Stimulated activated CD8-positive, alpha-beta memory T cell treated with anti-CD3 and anti-CD28 coated beads, Interleukin-12 subunit alpha, Interleukin-12 subunit beta, amount 100 ng/mL, for 1 hour (primary cell): ENCODE data around the gene CASQ1.

ENCODE experiments used
- DNase-seq: peaks from one replicate; pipeline ENCODE4 v3.0.0-alpha.2; 2020; ENCODE audit warnings: low read depth

Gene CASQ1

DNA sequence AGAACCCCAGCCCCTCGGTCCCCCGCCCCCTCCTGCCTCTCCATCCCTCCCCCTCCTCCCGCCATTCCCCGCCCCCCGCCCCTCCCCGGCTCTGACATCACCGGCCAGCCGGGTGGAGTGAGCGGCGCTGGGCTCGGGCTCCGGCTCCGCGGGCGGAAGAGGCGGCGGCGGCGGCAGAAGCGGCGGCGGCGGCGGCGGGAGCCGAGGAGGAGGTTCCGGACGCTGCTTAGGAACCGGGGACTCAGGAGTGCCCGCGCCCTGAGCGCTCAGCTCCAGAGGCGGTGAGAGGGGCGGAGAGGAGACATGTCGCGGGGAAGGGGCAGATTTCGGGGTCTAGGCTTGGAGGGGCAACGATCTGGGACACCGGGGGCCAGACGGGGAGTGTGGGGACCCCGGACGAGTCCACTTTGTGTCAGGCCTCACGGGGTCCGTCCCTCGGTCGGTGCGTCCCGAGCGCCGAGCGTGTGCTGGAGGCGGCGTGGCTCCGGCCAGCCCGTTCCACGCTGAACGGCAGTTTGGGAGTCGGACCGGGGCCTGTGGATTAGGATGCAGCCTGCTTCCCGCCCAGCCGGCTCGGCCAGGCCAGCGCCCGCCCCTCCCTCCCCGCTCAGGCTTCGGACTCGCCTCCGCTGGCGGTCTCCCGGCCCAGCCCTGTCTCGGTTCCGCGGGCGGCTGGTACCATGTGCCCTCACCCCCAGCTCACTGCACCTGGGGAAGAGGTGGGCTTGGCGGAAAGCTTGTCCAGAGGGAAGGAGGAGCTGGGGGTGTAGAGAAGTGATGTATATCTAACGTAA is 15.1 kb downstream of the CASQ1 start, which contains the start of gene PEA15:
Gene PEA15, plus strand, starts transcription at position 143 of the 794 bp plus-strand sequence. CDS start 6,161 bp downstream, outside the sequence.
- peak; percentile 30 for DNase-seq

DNA sequence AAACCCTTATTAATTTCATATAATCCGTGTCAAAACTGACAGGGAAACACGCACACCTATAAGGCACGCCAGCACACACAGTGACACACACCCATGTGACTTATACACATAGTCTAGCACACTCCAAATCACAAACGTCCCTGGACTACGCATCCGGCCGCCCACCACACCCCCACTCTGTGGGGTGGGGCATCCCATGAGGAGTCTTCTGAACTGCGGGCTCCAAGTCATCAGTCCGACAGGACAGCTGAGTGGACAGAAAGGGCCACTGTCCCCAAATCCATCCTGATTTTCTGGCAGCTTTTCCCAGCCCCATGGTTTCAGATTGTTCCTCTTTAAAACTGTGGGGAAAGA is 15.6 kb downstream of the CASQ1 start:
- DNase-seq: peak; percentile 21

DNA sequence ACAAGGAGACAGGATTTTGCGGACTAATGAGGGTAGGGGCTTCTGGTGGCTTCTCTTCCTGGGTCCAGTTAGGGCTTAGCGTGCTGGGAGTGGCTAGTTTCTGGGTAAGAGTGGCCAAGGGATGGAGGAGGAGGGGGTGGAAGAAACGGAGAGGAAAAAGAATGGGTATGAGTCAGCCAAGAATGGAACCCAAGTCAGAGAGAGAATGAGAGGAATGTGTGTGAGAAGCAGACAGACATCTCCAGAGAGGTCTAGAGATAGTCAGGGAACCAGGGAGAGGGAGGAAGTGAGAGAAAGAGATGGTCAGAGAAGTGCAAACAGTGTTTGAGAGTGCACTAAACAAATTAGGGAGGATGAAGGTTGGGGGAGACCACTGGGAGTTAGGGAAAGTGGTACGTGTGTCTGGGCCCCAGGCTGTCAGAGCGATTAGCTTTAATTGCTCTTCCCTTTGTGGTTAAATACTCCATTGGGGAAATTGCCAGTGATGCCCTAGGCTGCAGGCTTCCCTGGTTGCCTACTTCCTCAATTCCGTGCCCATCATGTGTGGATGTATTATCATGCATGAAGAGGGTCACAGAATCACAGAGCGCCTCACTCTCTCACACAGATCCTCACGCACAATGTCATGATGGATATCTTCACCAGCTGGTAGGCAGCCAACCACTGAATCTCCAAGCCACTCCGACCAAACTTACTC is 16.2 kb downstream of the CASQ1 start:
- DNase-seq: no peak

DNA sequence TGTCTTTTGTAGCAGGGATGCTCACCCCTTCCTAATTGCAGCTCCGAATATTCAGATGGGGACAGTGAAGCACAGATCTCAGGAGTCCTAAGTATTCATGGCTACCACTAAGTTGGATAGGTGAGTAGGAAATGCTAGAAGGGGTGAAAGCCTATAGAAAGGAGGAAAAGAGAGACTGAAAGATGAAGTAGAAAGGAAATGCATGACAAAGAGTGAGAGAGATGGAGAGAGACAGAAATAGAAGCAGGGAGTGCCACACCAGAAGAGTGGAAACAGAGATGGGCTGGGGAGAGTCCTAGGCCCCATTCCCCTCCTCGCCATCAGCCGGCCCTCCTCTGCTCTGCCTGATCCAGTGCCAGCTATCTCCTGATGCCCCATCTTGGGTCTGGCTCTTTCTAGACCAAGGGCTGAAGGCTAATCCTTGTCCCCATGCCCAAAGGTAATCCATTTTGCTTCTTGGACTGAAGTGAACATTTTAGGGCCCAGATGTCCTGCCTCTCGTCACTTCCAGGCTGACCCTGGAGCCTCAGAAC is 16.8 kb downstream of the CASQ1 start:
- DNase-seq: no peak

DNA sequence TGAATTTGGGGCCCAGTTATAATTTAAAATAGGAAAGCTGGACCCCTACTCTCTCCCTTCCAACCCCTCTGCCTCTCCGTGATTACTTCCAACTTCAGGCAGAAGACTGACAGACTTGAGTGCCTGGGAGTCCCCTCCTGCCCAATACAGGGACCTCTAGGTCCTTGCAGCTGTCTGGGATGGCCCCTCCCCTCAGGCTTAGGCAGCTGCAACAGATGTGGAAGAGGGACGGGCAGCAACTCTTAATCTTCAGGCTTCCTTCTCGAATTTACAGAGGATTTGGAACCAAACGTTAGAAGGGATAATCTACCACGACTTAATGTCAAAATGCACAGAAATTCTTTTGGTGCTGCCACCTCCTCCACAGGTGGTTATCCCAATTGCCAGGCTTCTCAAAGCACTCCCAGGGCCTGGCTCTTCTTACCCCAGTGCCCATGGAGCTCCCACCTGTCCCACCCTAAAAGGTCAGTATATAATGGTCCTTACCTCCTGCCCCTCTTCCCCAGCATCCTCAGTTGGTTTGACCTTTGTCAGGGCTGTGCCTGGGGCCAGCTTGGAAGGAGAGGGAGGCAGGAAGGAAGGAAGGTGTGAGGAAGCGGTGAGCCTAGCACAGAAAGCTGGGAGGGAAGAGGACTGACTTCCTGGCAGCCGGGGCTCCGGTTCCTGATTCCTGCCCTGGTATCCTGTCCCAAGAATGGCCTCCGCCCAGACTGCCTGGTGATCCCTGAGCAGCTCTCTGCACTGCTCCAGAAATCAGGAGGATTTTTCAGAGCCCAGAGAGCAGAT is 17.6 kb downstream of the CASQ1 start:
- DNase-seq: no peak

DNA sequence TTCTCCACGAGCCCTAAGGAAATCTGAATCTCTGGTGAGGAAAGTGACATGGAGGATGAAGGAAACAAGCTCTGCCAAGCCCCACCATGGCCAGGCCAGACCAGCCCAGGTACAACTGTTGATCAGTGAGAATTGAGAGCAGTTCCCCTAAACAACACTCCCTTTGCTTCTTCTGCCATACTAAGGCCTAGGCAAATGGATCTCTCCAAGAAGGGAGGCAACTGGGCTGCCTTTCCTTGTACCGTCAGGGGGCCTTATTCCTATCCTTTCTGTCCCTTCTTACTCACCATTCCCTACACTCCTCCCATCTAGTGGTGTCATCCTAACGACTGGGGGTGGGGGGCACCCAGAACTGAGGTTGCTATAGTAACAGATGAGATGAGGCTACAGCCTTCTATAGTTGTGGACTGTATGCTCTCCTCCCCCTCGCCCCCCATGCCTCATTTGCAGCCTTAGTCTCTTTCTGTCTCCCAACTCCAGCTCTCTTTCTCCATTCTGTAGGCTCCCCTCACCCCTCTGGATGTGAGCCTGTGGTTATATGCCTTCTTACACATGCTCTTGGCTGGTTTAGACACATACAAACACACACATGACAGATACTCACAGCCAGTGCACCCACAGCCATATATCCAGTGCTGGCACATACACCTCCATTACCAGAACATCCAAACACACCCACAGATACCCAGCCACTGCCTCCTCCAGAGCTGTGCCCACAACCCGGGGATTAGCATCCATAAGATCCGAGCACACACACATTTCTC is 18.4 kb downstream of the CASQ1 start:
- DNase-seq: no peak

DNA sequence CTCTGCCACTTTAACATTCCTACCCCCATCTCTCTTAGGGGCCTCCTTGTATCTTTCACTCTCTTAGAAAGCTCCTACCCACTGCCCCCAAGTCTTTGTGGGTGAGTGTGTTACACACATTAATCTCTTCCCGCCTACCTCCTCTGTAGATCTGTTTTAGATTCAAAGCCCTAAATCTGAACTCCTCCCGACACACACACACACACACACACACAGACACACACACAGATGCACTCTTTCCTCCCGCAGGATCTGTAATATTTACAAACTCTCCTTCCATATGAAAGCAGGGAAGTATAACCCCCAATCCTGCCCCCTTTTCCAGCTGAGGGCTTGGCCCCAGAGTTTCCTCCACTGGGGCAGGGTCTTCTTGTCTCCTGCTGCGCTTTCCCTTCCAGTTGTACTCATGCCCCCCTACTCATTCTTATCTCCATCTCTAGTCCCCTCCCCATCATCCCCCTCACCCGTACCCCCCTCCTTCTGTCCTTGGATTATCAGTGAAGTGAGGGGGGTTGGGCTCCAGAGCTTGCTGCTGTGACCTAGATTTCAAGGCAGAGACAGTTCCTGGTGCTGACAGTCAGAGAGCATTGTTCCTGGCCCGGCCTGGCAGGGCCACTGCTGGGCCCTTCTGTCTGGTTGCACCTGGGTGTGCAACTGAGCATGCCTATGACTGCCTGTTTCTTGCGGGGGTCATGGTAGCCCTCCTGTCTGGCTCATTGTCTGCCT is 19.1 kb downstream of the CASQ1 start:
- DNase-seq: no peak

DNA sequence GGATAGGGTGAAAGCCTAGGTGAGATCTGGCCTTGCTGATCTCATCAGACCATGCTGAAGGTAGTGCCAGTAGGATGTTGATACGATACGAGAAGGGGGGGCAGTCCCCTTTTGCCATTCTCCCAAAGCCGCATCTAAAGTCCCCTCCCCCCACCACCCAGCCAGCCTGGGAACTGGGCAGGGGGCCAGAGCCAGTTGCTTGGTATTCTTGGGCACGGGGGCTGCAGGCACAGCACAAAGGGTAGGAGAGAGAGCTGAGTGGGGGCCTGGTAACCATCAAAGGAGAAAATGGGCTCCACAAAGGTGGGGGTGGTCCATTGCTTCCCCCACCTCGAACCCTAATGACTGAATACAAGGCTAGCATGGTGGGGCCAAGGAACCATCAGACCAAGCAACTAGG is 20.2 kb downstream of the CASQ1 start:
- no peak for DNase-seq

DNA sequence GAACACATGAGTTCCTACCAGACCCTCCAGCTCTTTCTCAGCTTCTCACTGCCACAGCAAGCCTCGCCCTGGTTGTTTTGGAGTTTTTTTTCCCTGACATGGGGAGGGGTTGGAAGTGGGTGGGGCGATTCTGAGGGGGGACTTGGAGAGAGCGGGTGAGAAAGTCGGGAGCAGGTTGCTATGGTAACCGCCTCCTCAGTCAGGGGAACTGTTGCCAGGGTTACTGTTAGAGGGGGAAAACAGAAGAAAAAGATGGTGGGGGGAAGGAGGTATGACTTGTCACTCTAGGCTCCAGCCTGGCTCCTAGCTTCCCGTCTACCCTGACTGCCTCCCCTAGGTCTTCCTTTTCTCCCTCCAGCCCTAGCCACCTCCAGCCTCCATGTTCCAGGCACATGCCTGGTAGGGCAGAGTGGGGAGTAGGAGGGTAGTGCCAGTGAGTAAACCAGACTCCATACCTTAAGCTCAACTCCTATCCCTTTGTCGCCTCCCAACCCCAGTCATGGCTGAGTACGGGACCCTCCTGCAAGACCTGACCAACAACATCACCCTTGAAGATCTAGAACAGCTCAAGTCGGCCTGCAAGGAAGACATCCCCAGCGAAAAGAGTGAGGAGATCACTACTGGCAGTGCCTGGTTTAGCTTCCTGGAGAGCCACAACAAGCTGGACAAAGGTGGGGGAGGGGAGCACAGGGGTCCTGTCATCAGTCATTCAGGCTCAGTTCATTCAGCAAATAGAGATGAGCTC is 20.8 kb downstream of the CASQ1 start:
- DNase-seq: no peak

DNA sequence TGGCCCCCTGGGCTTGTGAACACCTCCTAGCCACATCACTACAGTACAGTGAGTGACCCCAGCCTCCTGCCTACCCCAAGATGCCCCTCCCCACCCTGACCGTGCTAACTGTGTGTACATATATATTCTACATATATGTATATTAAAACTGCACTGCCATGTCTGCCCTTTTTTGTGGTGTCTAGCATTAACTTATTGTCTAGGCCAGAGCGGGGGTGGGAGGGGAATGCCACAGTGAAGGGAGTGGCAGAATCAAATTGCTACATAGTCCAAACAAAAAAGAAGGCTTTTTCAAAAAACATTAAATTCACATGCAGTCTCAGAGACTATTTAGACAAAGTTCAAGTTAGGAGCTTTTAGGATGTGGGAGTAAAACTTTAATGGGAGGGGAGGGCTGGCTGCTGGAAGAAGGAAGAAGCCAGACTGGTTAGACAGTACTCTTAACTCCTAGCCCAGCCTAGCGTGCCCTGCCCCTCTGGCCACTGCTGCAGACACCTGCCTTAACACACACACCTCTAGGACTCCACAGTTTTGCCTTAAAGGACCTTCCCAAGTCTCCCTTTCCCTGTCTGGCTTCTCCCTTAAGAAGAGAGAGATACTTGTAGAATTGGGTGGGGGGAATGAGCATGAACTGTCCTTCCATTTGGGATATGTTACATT is 24.2 kb downstream of the CASQ1 start:
- no peak for DNase-seq

DNA sequence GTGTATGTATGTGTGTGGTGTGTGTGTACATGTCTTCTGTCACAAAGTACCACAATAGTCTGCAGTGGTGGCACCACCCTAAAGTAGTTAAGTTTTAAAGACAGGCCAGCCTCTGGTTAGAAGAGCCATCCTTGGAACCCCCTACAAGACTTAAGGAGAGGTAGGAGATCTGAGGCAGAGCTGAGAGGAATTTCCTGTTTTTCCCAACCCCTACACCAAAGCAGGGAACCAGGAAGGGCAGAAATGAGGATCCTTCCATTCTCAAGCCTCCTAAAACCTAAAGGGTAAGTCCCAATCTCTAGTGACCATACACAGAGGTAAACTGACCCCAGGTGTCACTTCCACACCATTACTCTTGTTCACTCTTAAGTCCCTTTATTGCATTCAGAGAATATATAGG is 25.9 kb downstream of the CASQ1 start:
- no peak for DNase-seq

DNA sequence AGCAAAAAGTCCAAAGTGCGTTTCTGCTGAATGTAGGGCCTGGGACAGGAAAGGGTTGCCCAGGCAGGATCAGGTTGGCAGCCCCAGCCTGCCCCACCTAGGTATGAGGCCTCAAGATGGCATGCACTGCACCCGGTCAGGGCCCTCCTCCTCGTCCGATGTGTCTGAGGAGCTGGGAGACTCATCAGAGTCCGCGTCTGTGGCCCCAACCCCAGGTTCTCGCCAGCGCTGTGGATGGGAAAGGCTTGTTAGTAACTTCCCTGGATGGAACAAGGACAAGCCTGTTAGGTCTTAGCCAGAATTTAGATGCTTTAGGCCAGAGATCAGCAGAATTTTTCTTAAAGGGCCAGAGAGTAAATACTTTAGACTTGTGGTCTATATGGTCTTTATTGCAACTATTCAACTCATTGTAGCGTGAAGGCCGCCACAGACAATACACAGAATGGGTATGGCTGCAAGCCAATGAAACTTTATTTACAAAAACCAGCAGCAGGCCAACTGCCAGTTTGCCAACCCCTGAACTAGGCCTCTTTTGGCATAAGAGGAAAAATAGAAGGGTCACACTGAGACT is 27.2 kb downstream of the CASQ1 start:
- no peak for DNase-seq

DNA sequence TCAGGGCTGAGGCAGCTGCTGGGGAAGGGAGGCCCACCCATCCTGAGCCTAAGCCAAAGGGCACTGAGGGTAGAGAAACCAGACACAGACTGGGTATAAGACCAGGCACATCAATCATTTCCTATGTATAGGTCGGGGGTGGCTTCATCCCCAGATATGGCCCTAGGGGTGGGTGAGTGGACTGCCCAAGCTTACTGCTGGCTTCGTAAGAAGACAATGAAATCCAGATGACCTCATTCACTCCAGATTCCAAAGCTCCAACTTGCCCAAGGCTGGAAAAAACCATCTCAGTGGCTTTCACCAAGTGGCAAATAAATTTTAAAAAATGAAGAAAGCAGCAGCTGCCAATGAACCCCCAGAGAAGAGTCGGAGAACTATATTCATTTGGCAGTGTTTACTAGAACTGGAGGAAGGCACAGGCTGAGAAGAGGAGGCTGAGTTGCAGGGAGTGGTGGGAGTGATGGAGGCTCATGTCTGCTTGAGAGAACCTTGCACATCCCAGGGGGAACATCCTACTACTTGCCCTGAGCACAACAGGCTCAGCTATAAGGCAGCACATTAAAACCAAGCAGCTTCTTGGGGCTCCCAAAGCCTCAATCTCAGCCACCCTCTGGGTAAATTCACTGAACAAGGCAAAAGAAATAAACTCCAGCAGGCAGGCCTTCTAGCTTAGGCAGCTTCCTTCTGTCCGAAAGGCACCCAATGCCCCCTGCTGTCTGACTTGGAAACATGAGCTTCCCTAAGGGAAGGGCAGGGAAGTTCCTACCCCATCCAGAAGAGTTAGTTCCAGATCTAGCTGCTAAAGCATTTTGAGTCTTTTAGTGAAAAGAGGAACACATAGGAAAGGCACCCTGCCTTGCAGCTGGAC is 28.9 kb downstream of the CASQ1 start:
- no peak for DNase-seq

DNA sequence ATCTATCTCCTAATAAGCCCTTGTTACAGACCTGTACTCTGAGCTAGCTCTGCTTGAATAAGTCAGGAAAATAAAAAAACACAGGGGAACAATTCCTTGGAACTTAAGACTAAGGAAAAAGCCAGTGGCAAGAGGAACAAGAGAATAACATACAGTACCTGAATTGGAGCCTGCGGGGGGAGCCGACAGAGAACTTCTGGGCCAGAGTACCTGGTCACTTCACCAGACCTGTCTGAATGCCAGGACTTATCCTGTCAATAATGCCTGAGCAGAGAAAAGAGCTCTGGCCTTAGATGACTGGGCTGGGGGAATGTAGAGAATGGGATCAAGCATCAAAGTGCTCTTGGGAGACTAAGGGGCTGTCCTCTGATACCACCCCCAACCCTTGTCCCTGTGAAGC is 29.9 kb downstream of the CASQ1 start:
- DNase-seq: no peak

DNA sequence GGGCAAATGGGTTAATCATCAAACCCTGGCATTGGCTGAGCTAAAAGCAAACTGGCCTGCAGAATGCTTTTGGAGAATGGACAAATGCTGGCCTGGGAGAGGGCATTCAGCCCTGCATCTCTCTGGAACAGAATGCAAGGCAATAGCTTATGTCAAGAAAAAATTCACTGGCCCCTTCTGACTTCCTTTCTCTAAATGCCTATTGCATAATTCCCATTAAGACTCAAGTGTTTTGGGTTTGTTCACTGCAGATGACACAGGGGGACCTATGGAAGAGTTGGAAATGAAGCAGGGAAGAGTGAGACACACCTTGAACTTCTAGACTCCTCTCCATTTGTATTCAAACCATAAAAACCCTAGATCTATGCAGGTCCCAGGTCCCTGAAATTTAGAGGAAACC is 30.7 kb downstream of the CASQ1 start:
- no peak for DNase-seq

DNA sequence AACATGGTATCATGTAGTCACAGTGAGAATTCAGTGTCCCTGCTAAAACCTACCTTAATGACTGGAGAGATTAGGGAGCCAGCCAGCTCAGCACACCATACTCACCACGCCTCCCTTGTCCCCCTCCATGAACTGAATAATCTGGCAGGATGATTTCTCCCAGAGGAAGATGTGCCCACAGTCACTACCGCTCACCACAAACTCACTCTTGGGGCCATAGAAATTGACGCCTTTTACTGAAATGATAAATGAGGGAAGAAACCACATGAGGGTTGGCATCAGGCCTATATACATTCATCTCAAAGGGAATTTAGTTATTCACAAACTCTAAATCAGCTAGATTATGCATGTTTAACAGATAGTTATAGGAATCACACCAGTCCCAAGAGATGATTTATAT is 32.2 kb downstream of the CASQ1 start:
- no peak for DNase-seq

DNA sequence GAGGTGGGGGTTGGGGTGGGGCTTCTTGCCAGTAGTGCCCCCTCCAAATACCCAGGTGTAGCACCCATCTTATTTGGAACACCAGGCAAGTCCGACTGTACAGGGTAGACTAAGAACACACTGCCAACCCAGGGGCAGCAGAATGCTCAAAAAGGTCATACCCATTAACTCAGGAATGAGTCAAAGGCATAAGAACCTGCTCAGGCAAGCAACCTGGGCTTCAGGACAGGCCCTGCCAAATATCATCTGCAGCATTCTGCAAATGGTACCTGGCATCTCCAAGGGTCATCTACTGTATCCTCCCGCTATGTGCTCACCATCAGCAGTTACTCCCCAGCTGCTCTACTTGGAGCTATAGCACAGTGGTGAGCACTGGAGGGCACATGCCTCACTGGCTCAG is 34.2 kb downstream of the CASQ1 start:
- DNase-seq: no peak

DNA sequence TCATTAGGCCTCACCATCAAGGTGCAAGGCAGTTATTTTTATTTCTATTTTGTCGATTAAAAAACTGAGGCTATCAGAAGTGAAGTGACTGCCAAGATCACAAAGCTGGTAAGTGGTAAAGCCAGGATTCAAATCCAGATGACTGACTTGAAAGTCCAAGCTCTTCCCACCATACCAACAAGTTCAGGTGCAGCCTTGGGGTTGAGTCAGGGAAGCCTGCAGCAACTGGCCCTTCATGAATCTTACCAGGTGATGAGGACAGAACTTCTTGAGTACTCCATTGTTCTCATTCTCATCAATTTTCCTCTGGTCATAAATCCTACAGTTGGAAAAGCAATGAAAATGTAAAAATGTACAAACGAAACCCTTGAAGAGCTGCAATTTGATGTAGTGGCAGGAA is 35.0 kb downstream of the CASQ1 start:
- DNase-seq: no peak

DNA sequence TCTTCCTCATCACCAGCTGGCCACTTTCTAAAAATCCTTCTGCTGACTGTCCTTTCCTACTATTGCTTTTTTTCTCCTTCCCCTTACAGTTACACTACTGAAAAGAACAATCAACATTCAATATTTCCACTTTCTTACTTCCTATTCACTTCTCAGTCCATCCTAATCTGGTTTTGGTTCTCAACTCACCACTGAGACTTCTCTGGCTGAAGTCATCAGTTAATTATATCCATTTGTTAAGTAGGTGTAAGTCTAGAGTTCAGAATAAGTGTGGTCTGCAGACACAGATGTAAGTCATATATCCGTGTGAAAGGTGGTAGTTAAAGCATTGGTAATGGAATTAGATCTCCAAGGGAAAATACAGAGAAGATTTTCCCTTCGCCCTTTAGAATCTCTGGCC is 36.2 kb downstream of the CASQ1 start:
- DNase-seq: no peak
